Dendritic cell treated with granulocyte-macrophage colony-stimulating factor and Interleukin-4, amounts not matched to agents 40 ng/mL and 50 ng/mL, for 4 days (primary cell): ENCODE results near the gene DPP6.
"Not testable (repeated sequence)": the region's sequence is repeated elsewhere in the genome, so short reads cannot be mapped to it uniquely, and the experiment has no call there.

Source experiments
- H3K27ac Mint-ChIP-seq: one replicate; pipeline ENCODE4 v1.8.0; 2022; ENCODE audit warnings: mild to moderate bottlenecking, mixed read lengths
- H3K27me3 Mint-ChIP-seq: one replicate; pipeline ENCODE4 v1.8.0; 2022; ENCODE audit warnings: mild to moderate bottlenecking, mixed read lengths
- H3K36me3 Mint-ChIP-seq: one replicate; pipeline ENCODE4 v1.8.0; 2022; ENCODE audit warnings: low read depth, mixed read lengths
- H3K4me1 Mint-ChIP-seq: one replicate; pipeline ENCODE4 v1.8.0; 2022; ENCODE audit warnings: low read depth, mixed read lengths
- H3K4me3 Mint-ChIP-seq: one replicate; pipeline ENCODE4 v1.8.0; 2022; ENCODE audit warnings: mild to moderate bottlenecking, moderate library complexity, mixed read lengths
- H3K9me3 Mint-ChIP-seq: one replicate; pipeline ENCODE4 v1.8.0; 2022; ENCODE audit warnings: mixed read lengths
- intact Hi-C: fragments of 100-400 bp; cut with micrococcal nuclease; formaldehyde crosslinking; loops from one replicate; pipeline ENCODE4 v1.15.0; 2022

DPP6 gene

GRCh38 chr7:154053466-154054312, 1.5 kb downstream of the DPP6 start:
- H3K27ac Mint-ChIP-seq, H3K4me3 Mint-ChIP-seq, intact Hi-C loops, H3K36me3 Mint-ChIP-seq, H3K9me3 Mint-ChIP-seq, H3K4me1 Mint-ChIP-seq: not testable (repeated sequence)
- peaks cover 26% of the 10 kb centered on the region for H3K27me3 Mint-ChIP-seq

GRCh38 chr7:154054664-154055063, 2.5 kb downstream of the DPP6 start:
- H3K36me3 Mint-ChIP-seq, H3K4me3 Mint-ChIP-seq, H3K27ac Mint-ChIP-seq, H3K4me1 Mint-ChIP-seq, intact Hi-C loops: not testable (repeated sequence)
- peaks cover 26% of the 10 kb centered on the region for H3K27me3 Mint-ChIP-seq
- peaks cover 11% of the 10 kb centered on the region for H3K9me3 Mint-ChIP-seq

GRCh38 chr7:154055491-154056106, 3.4 kb downstream of the DPP6 start:
- not testable (repeated sequence) for H3K27ac Mint-ChIP-seq, H3K4me3 Mint-ChIP-seq, H3K4me1 Mint-ChIP-seq

GRCh38 chr7:154058783-154059182, 6.6 kb downstream of the DPP6 start:
- H3K4me1 Mint-ChIP-seq, H3K27me3 Mint-ChIP-seq, intact Hi-C loops, H3K27ac Mint-ChIP-seq, H3K4me3 Mint-ChIP-seq, H3K36me3 Mint-ChIP-seq: not testable (repeated sequence)
- H3K9me3 Mint-ChIP-seq = peaks cover 26% of the 10 kb centered on the region

More at GRCh38 chr7:154055491-154056106, 3.4 kb downstream of the DPP6 start:
- intact Hi-C loops, H3K36me3 Mint-ChIP-seq: not testable (repeated sequence)
- Mint-ChIP-seq H3K9me3 (peaks cover 19% of the 10 kb centered on the region), H3K27me3 (peaks cover 25% of the 10 kb centered on the region)

- intact Hi-C loops, H3K27ac Mint-ChIP-seq, H3K4me1 Mint-ChIP-seq, H3K27me3 Mint-ChIP-seq, H3K4me3 Mint-ChIP-seq, H3K36me3 Mint-ChIP-seq: not testable (repeated sequence)
- peaks cover 26% of the 10 kb centered on the region for H3K9me3 Mint-ChIP-seq
These were observed 8.4 kb downstream of the DPP6 start for GRCh38 chr7:154060551-154060950.

GRCh38 chr7:154071833-154072232, 19.6 kb downstream of the DPP6 start:
- H3K9me3 Mint-ChIP-seq, H3K4me1 Mint-ChIP-seq, H3K27ac Mint-ChIP-seq, H3K4me3 Mint-ChIP-seq, H3K27me3 Mint-ChIP-seq, intact Hi-C loops, H3K36me3 Mint-ChIP-seq: not testable (repeated sequence)

- H3K9me3 Mint-ChIP-seq, H3K4me1 Mint-ChIP-seq, H3K27ac Mint-ChIP-seq, H3K36me3 Mint-ChIP-seq, H3K27me3 Mint-ChIP-seq, intact Hi-C loops, H3K4me3 Mint-ChIP-seq: not testable (repeated sequence)
These were observed 20.4 kb downstream of the DPP6 start for GRCh38 chr7:154072395-154073181.

- H3K36me3 Mint-ChIP-seq, H3K27ac Mint-ChIP-seq, H3K27me3 Mint-ChIP-seq, intact Hi-C loops, H3K4me3 Mint-ChIP-seq, H3K4me1 Mint-ChIP-seq, H3K9me3 Mint-ChIP-seq: not testable (repeated sequence)
These were observed 26.3 kb downstream of the DPP6 start for GRCh38 chr7:154078523-154078922.

- H3K27ac Mint-ChIP-seq, H3K36me3 Mint-ChIP-seq, H3K27me3 Mint-ChIP-seq, H3K9me3 Mint-ChIP-seq, intact Hi-C loops, H3K4me3 Mint-ChIP-seq, H3K4me1 Mint-ChIP-seq: not testable (repeated sequence)
These were observed 28.1 kb downstream of the DPP6 start for GRCh38 chr7:154080249-154080648.

- intact Hi-C loops, H3K36me3 Mint-ChIP-seq, H3K27me3 Mint-ChIP-seq, H3K4me3 Mint-ChIP-seq, H3K27ac Mint-ChIP-seq, H3K9me3 Mint-ChIP-seq, H3K4me1 Mint-ChIP-seq: not testable (repeated sequence)
These were observed 35.0 kb downstream of the DPP6 start for GRCh38 chr7:154087037-154087725.

GRCh38 chr7:154092093-154092492, 39.9 kb downstream of the DPP6 start:
- H3K27ac Mint-ChIP-seq, H3K36me3 Mint-ChIP-seq, H3K27me3 Mint-ChIP-seq, intact Hi-C loops, H3K4me1 Mint-ChIP-seq, H3K9me3 Mint-ChIP-seq, H3K4me3 Mint-ChIP-seq: not testable (repeated sequence)

GRCh38 chr7:154095201-154095600, 43.0 kb downstream of the DPP6 start:
- H3K4me1 Mint-ChIP-seq, H3K36me3 Mint-ChIP-seq, intact Hi-C loops, H3K4me3 Mint-ChIP-seq, H3K9me3 Mint-ChIP-seq, H3K27me3 Mint-ChIP-seq, H3K27ac Mint-ChIP-seq: not testable (repeated sequence)

- not testable (repeated sequence) for H3K27ac Mint-ChIP-seq
These were observed 52.9 kb downstream of the DPP6 start for GRCh38 chr7:154105063-154105462.

GRCh38 chr7:154109615-154110014, 57.4 kb downstream of the DPP6 start:
- peaks cover 25% of the 10 kb centered on the region for H3K9me3 Mint-ChIP-seq
- H3K27me3 Mint-ChIP-seq, H3K4me3 Mint-ChIP-seq, H3K27ac Mint-ChIP-seq, H3K36me3 Mint-ChIP-seq, intact Hi-C loops, H3K4me1 Mint-ChIP-seq: not testable (repeated sequence)

More at GRCh38 chr7:154105063-154105462, 52.9 kb downstream of the DPP6 start:
- H3K36me3 Mint-ChIP-seq, intact Hi-C loops, H3K27me3 Mint-ChIP-seq, H3K4me1 Mint-ChIP-seq, H3K4me3 Mint-ChIP-seq: not testable (repeated sequence)
- H3K9me3 Mint-ChIP-seq = peaks cover 34% of the 10 kb centered on the region
